ENCODE results near the gene TLX3. TPM values are rescaled to one million over a fixed set of nuclear protein-coding genes. Genes with fewer than 3 reads are reported as not detected.

TLX3 gene
- total RNA-seq, 2 donors from 2014 or later: not detected

- H3K36me3 ChIP-seq: no peaks in the 10 kb centered on the region
- no peaks in the 10 kb centered on the region for H3K4me1 ChIP-seq (replicated peaks)
- intact Hi-C loops (cut with DNase I): no loop called here
- H3K27ac ChIP-seq: no peak overlapping the region
- DNase-seq (ENCODE audit: low spot score): no peak
- TF ChIP-seq POLR2AphosphoS5 (IDR thresholded peaks at IDR 0.05): no peak
- no peak for TF ChIP-seq CTCF (IDR thresholded peaks at IDR 0.05)
- no peak for TF ChIP-seq POLR2A (IDR thresholded peaks at IDR 0.05)
- 66% methylated on average over 5 of the region's 5 CpGs for WGBS
- H3K27me3 ChIP-seq (replicated peaks; ENCODE audit: insufficient read depth): no peaks in the 10 kb centered on the region
- no peak overlapping the region for H3K4me3 ChIP-seq
- no peaks in the 10 kb centered on the region for H3K9me3 ChIP-seq
Observed at GRCh38 chr5:171275841-171276544, 33.1 kb upstream of the TLX3 start.

GRCh38 chr5:171283753-171284152 lies 25.3 kb upstream of the TLX3 start:
- H3K4me1 ChIP-seq (replicated peaks): no peaks in the 10 kb centered on the region
- no peaks in the 10 kb centered on the region for H3K27me3 ChIP-seq (replicated peaks; ENCODE audit: insufficient read depth)
- H3K4me3 ChIP-seq: no peak overlapping the region
- WGBS: 84% methylated on average over 7 of the region's 7 CpGs
- H3K36me3 ChIP-seq: no peaks in the 10 kb centered on the region
- intact Hi-C loops (cut with DNase I): no loop called here
- no peaks in the 10 kb centered on the region for H3K9me3 ChIP-seq
- TF ChIP-seq POLR2AphosphoS5 (IDR thresholded peaks at IDR 0.05) (no peak), POLR2A (IDR thresholded peaks at IDR 0.05) (no peak), CTCF (IDR thresholded peaks at IDR 0.05) (no peak)
- DNase-seq (ENCODE audit: low spot score): no peak
- H3K27ac ChIP-seq: no peak overlapping the region

DNA sequence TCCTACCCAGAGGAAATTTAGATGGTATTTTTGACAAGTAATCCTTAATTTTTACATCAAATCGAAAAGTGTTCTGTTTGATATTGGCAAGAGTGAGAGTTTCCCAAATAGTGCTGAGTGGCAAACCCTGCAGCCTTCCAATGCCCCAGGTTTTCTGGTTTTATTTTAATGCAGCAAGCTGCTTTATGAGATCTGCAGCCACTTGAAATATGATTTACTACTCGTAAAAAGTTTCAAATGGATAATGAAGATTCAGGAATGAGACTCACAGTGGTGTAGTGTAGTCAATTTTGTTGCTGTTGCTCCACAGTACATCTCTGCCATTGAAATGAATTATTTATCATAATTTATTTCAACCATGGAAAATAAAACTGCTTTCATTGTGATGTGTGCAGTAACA lies 23.6 kb upstream of the TLX3 start:
- Histone ChIP-seq H3K36me3 (no peaks in the 10 kb centered on the region), H3K27ac (no peak overlapping the region), H3K4me1 (replicated peaks) (no peaks in the 10 kb centered on the region), H3K4me3 (no peak overlapping the region), H3K27me3 (replicated peaks; ENCODE audit: insufficient read depth) (no peaks in the 10 kb centered on the region), H3K9me3 (no peaks in the 10 kb centered on the region)
- DNase-seq (ENCODE audit: low spot score): no peak
- TF ChIP-seq CTCF (IDR thresholded peaks at IDR 0.05) (no peak), POLR2A (IDR thresholded peaks at IDR 0.05) (no peak), POLR2AphosphoS5 (IDR thresholded peaks at IDR 0.05) (no peak)
- intact Hi-C loops (cut with DNase I): no loop called here
- WGBS: 80% methylated on average over 2 of the region's 2 CpGs

- no peak overlapping the region for H3K4me3 ChIP-seq
- WGBS: 83% methylated on average over 2 of the region's 2 CpGs
- intact Hi-C loops (cut with DNase I): no loop called here
Observed at GRCh38 chr5:171288066-171288465, 21.0 kb upstream of the TLX3 start.

More at GRCh38 chr5:171288066-171288465, 21.0 kb upstream of the TLX3 start:
- H3K4me1 ChIP-seq (replicated peaks): no peaks in the 10 kb centered on the region
- DNase-seq (ENCODE audit: low spot score): no peak
- no peak for TF ChIP-seq CTCF (IDR thresholded peaks at IDR 0.05)
- TF ChIP-seq POLR2AphosphoS5 (IDR thresholded peaks at IDR 0.05): no peak
- no peak for TF ChIP-seq POLR2A (IDR thresholded peaks at IDR 0.05)
- no peaks in the 10 kb centered on the region for H3K9me3 ChIP-seq
- no peaks in the 10 kb centered on the region for H3K36me3 ChIP-seq
- H3K27ac ChIP-seq: no peak overlapping the region
- no peaks in the 10 kb centered on the region for H3K27me3 ChIP-seq (replicated peaks; ENCODE audit: insufficient read depth)
